ENCODE results near the gene PRTFDC1. TPM values are rescaled to one million over a fixed set of nuclear protein-coding genes. Genes with fewer than 3 reads are reported as not detected.

The PRTFDC1 gene
- total RNA-seq, 1 donor from 2014 or later, result 0.21 TPM

DNA sequence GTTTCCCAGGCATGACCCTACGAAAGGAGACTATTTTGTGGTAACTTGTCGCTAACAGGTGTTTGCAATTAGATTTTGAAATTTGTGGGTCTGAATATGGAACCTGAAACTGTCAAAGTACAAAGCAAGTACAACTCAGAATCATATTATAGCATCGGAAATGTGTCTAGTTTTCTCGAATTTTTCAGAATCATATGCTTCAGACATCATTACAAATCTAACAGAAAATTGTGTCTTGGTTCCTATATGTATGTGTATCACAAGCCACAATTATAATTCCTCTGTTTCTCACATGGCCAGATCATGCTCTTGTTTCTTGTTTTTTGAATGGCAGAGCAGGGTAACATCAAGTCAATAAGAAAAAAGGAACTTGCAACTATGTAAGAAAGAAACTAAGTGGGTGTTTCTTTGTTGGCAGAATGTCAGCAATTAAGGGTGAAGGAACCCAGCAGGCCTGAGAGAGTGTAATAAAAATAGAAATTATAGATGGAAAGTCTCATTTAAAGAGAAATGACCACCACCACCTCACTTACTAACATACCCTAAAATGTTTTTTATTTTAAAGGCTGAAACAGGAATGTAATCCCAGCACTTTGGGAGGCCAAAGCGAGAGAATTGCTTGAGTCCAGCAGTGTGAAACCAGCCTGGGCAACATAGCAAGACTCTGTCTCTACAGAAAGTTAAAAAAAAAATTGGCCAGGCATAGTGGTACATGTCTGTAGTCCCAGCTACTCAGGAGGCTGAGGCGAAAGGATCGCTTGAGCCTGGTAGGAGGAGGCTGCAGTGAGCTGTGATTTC lies 51.3 kb downstream of the PRTFDC1 start:
- peak overlapping the region; percentile 58 for H3K27ac Mint-ChIP-seq
- H3K4me3 Mint-ChIP-seq, result no peak overlapping the region
- peaks cover 3% of the 10 kb centered on the region for H3K36me3 Mint-ChIP-seq (ENCODE audit: low read depth)
- H3K4me1 Mint-ChIP-seq, result peaks cover 30% of the 10 kb centered on the region
- H3K27me3 Mint-ChIP-seq, result no peaks in the 10 kb centered on the region
- intact Hi-C loops (cut with micrococcal nuclease), result loop anchor here (1.0 to 5.0 kb wide), 6 partner anchors 14 to 179 kb away; partner anchors contain the start of genes ARHGAP21, ENKUR, PRTFDC1 and THNSL1
- H3K9me3 Mint-ChIP-seq, result peaks cover 9% of the 10 kb centered on the region
- no peak for DNase-seq

DNA sequence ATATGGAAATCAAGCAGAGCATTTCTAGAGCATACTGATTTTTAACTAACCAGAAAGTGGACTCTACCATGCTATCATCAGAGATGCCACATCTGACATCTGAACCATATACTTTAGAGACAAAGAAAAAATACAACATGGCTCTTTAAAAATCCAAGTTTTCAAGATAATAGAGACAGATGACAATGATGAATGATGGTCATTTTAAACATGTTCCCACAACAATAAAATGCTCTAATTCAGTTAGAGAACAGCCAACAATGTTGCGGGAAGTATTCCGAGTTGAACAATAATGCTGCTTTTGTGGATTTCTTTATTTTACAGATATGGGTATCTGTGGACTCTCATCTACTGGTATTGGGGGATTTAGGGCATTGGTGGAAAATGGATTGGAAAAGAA lies 52.8 kb downstream of the PRTFDC1 start:
- intact Hi-C loops (cut with micrococcal nuclease), result no loop called here
- peaks cover 3% of the 10 kb centered on the region for H3K36me3 Mint-ChIP-seq (ENCODE audit: low read depth)
- no peak overlapping the region for H3K4me3 Mint-ChIP-seq
- H3K27me3 Mint-ChIP-seq, result no peaks in the 10 kb centered on the region
- DNase-seq, result no peak
- peaks cover 34% of the 10 kb centered on the region for H3K4me1 Mint-ChIP-seq
- no peak overlapping the region for H3K27ac Mint-ChIP-seq
- H3K9me3 Mint-ChIP-seq, result peaks cover 9% of the 10 kb centered on the region

DNA sequence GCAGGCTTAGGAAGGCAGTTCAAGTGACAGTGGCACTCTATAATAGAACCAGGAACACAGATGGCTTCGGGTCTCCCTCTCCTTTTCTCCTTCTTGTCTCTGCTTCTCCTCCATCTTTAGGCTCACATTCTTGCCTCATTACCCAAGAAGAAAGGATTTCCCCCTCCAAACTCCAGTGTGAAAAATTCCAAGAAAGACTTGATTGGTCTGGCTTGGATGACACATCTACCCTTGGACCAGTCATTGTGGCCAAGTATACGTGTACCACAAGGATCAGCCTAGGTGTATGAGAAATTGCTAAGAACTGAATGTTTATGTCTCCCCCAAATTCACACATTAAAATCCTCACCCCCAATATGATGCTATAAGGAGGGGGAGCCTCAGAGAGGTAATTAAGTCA lies 53.9 kb downstream of the PRTFDC1 start:
- no peak for DNase-seq
- no peak overlapping the region for H3K27ac Mint-ChIP-seq
- intact Hi-C loops (cut with micrococcal nuclease), result no loop called here
- peaks cover 9% of the 10 kb centered on the region for H3K9me3 Mint-ChIP-seq
- peaks cover 38% of the 10 kb centered on the region for H3K4me1 Mint-ChIP-seq
- no peaks in the 10 kb centered on the region for H3K27me3 Mint-ChIP-seq
- H3K4me3 Mint-ChIP-seq, result no peak overlapping the region
- peaks cover 3% of the 10 kb centered on the region for H3K36me3 Mint-ChIP-seq (ENCODE audit: low read depth)

- DNase-seq, result no peak
- Mint-ChIP-seq H3K4me1 (peaks cover 37% of the 10 kb centered on the region), H3K27me3 (no peaks in the 10 kb centered on the region), H3K9me3 (peaks cover 10% of the 10 kb centered on the region), H3K27ac (peak overlapping the region; percentile 70), H3K36me3 (ENCODE audit: low read depth) (peaks cover 3% of the 10 kb centered on the region), H3K4me3 (peak overlapping the region; percentile 17)
- intact Hi-C loops (cut with micrococcal nuclease), result loop anchor here (1.0 kb wide), 1 partner anchor 71 kb away; no protein-coding TSS in a partner anchor
Observed at GRCh38 chr10:24897326-24897926, 55.0 kb downstream of the PRTFDC1 start.

DNA sequence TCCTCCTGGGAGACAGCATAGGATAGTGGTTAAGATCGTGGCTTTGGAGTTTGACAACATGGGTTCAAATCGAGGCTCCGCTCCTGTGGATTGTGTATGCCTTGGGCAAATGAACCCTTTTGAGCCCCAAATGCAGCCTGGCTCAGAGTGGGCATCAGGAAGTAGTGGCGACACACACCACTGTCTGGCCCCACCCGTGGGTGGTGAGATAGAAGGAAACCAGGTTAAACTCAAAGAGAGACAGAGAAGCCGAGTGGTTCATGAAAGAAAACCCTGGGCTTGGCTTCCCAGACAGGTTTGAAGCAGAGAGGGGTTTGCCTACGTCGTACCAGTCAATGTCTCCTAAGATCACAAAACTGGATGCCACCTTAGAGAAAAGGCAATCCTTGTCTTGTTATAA lies 57.7 kb downstream of the PRTFDC1 start:
- intact Hi-C loops (cut with micrococcal nuclease), result no loop called here
- H3K4me3 Mint-ChIP-seq, result peak overlapping the region; percentile 34
- H3K27me3 Mint-ChIP-seq, result no peaks in the 10 kb centered on the region
- peaks cover 15% of the 10 kb centered on the region for H3K9me3 Mint-ChIP-seq
- peaks cover 3% of the 10 kb centered on the region for H3K36me3 Mint-ChIP-seq (ENCODE audit: low read depth)
- DNase-seq, result no peak
- peaks cover 20% of the 10 kb centered on the region for H3K4me1 Mint-ChIP-seq
- H3K27ac Mint-ChIP-seq, result peak overlapping the region; percentile 44

DNA sequence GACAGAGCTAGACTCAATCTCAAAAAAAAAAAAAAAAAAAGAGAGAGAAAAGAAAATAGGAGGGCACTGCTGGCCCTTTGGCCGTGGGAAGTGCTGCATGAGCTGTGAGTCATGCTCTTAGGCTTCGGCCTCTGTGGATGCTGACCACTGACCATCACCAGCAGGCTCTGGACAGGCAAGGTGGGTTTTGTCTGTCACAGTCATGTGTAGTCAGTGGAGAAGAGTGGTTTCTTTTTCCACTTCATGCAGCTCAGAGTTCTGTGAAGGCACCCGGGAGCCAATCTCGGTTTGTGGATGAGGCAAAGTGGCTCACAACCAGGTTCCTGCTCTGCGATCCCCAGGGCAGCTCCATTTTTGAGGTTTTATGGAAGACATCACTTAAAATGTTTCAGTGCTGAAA lies 58.1 kb downstream of the PRTFDC1 start:
- Mint-ChIP-seq H3K4me3 (peak overlapping the region; percentile 34), H3K4me1 (peaks cover 19% of the 10 kb centered on the region), H3K36me3 (ENCODE audit: low read depth) (peaks cover 3% of the 10 kb centered on the region), H3K27me3 (no peaks in the 10 kb centered on the region), H3K27ac (peak overlapping the region; percentile 66), H3K9me3 (peaks cover 15% of the 10 kb centered on the region)
- DNase-seq, result no peak
- intact Hi-C loops (cut with micrococcal nuclease), result no loop called here

GRCh38 chr10:24893127-24893526 lies 59.3 kb downstream of the PRTFDC1 start:
- peaks cover 24% of the 10 kb centered on the region for H3K4me1 Mint-ChIP-seq
- no peak overlapping the region for H3K27ac Mint-ChIP-seq
- no peak overlapping the region for H3K4me3 Mint-ChIP-seq

DNA sequence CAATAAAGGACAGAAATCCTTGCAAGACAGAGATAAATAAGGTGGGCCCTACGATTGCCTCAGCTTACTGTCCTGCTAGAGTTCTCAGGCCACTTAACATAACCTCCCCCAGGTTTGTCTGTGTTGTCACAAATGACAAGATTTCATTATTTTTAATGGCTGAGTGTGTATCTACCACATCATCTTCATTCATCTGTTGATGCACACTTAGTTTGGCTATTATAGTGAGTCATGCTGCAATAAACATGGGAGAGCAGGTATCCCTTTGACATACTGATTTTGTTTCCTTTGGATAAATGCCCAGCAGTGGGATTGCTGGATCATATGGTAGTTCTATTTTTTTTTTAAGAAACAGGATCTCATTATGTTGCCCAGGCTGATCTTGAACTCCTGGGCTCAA lies 60.6 kb downstream of the PRTFDC1 start:
- no peak overlapping the region for H3K27ac Mint-ChIP-seq
- peaks cover 10% of the 10 kb centered on the region for H3K9me3 Mint-ChIP-seq
- intact Hi-C loops (cut with micrococcal nuclease), result no loop called here
- H3K27me3 Mint-ChIP-seq, result no peaks in the 10 kb centered on the region
- H3K36me3 Mint-ChIP-seq (ENCODE audit: low read depth), result peaks cover 5% of the 10 kb centered on the region
- no peak overlapping the region for H3K4me3 Mint-ChIP-seq
- H3K4me1 Mint-ChIP-seq, result peaks cover 23% of the 10 kb centered on the region
- no peak for DNase-seq

More at GRCh38 chr10:24893127-24893526, 59.3 kb downstream of the PRTFDC1 start:
- no peak for DNase-seq
- Mint-ChIP-seq H3K36me3 (ENCODE audit: low read depth) (peaks cover 3% of the 10 kb centered on the region), H3K27me3 (no peaks in the 10 kb centered on the region), H3K9me3 (peaks cover 10% of the 10 kb centered on the region)
- intact Hi-C loops (cut with micrococcal nuclease), result no loop called here

DNA sequence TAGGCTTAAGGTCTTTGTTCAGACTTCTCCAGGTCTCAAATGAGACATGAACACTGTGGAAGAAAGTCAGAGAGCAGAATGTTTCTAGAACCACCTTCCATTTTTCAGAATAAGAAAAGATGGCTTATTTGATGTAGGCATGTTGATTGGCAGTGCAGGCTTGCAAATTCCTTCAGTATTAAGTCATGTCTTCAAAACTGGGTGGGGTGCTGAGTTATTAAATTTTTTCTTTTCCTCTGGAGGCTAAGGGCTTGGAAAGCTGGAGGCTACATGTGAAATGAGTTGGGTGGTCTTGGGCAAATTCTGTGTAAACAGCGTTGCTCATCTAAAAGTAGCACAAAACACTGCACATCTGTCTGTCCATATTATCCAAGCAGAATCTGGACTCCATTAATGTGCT lies 62.8 kb downstream of the PRTFDC1 start:
- Mint-ChIP-seq H3K36me3 (ENCODE audit: low read depth) (peaks cover 5% of the 10 kb centered on the region), H3K27me3 (no peaks in the 10 kb centered on the region), H3K27ac (no peak overlapping the region), H3K9me3 (peaks cover 10% of the 10 kb centered on the region), H3K4me1 (peaks cover 25% of the 10 kb centered on the region), H3K4me3 (no peak overlapping the region)
- DNase-seq, result no peak
- intact Hi-C loops (cut with micrococcal nuclease), result loop anchor here (5.0 to 10.0 kb wide), 2 partner anchors 67 to 1525 kb away; no protein-coding TSS in a partner anchor

- intact Hi-C loops (cut with micrococcal nuclease), result loop anchor here (1.0 to 10.0 kb wide), 4 partner anchors 13 to 1523 kb away; no protein-coding TSS in a partner anchor
- peak overlapping the region; percentile 60 for H3K4me3 Mint-ChIP-seq
Observed at GRCh38 chr10:24887855-24888231, 64.6 kb downstream of the PRTFDC1 start.

DNA sequence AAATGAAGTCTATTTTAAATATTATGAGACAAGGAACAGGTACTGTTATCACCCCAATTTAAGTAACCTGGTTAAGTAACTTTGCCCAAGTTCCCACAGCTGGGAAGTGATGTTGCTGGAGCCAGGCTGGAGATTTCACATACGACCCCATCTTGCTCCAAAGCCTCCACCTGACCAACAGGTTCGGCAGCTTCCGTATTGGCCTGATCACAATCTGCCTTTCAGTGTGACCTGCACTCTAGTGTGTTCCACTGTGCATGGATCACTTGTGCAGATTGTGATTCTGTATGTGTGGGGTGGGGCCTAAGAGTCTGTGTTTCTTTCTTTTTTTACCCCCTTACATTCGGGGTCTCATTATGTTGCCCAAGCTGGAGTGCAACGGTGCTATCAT lies 66.1 kb downstream of the PRTFDC1 start:
- Mint-ChIP-seq H3K27ac (no peak overlapping the region), H3K4me3 (no peak overlapping the region), H3K4me1 (peaks cover 29% of the 10 kb centered on the region), H3K27me3 (no peaks in the 10 kb centered on the region), H3K9me3 (peaks cover 7% of the 10 kb centered on the region), H3K36me3 (ENCODE audit: low read depth) (peaks cover 5% of the 10 kb centered on the region)
- DNase-seq, result no peak
- intact Hi-C loops (cut with micrococcal nuclease), result loop anchor here (5.0 to 10.0 kb wide), 2 partner anchors 64 to 1521 kb away; no protein-coding TSS in a partner anchor

More at GRCh38 chr10:24887855-24888231, 64.6 kb downstream of the PRTFDC1 start:
- H3K4me1 Mint-ChIP-seq, result peaks cover 26% of the 10 kb centered on the region
- H3K36me3 Mint-ChIP-seq (ENCODE audit: low read depth), result peaks cover 5% of the 10 kb centered on the region
- no peak overlapping the region for H3K27ac Mint-ChIP-seq
- DNase-seq, result no peak
- H3K27me3 Mint-ChIP-seq, result no peaks in the 10 kb centered on the region
- peaks cover 10% of the 10 kb centered on the region for H3K9me3 Mint-ChIP-seq

DNA sequence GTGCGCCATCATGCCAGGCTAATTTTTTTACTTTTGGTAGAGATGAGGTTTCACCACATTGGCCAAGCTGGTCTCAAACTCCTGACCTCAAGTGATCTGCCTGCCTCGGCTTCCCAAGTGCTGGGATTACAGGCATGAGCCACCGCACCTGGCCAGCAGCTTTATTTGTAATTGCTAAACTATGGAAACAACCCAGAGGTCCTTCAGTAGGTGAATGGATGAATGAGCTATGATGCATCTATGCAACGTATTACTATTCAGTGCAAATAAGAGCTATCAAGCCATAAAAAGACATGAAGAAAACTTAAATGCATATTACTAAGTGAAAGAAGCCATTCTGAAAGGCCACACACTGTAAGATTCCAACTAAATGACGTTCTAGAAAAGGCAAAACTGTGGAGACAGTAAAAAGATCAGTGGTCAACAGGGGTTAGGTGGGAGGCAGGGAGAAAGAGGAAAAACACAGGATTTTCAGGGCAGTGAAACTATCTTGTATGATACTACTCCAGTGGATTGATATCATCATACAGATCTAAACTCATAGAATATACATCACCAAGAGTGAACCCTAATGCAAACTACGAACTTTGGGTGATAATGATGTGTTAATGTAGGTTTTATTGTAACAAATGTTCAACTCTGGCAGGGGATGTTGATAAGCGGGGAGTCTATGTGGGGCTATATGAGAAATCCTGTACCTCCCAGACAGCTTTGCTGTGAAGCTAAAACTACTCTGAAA lies 66.7 kb downstream of the PRTFDC1 start:
- peaks cover 6% of the 10 kb centered on the region for H3K9me3 Mint-ChIP-seq
- H3K36me3 Mint-ChIP-seq (ENCODE audit: low read depth), result peaks cover 5% of the 10 kb centered on the region
- H3K4me1 Mint-ChIP-seq, result peaks cover 33% of the 10 kb centered on the region
- H3K27ac Mint-ChIP-seq, result no peak overlapping the region
- intact Hi-C loops (cut with micrococcal nuclease), result loop anchor here (5.0 to 10.0 kb wide), 2 partner anchors 63 to 1521 kb away; no protein-coding TSS in a partner anchor
- no peaks in the 10 kb centered on the region for H3K27me3 Mint-ChIP-seq
- no peak overlapping the region for H3K4me3 Mint-ChIP-seq
- DNase-seq, result no peak

DNA sequence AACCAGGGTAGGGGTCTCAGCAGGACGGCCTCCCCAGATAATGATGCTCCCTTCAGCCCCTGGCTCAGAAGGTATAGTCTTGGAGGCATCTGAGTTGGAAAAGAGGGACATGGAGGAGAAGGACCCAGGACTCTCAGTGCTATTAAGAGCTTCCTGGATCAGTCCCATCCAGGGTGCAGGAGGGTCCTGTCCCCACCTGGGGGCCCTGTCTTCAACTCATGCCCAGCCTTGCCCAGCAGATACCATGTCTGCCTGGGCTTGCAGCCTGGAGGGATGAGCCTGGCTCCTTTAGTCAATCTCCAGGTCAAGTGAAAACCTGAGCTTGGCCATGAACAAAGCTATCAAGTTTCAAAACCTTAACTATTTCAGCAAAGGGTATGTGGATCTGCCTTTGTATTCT lies 67.6 kb downstream of the PRTFDC1 start:
- peaks cover 4% of the 10 kb centered on the region for H3K9me3 Mint-ChIP-seq
- peaks cover 5% of the 10 kb centered on the region for H3K36me3 Mint-ChIP-seq (ENCODE audit: low read depth)
- H3K27ac Mint-ChIP-seq, result no peak overlapping the region
- H3K4me3 Mint-ChIP-seq, result no peak overlapping the region
- no peaks in the 10 kb centered on the region for H3K27me3 Mint-ChIP-seq
- intact Hi-C loops (cut with micrococcal nuclease), result loop anchor here (5.0 to 10.0 kb wide), 2 partner anchors 62 to 1520 kb away; no protein-coding TSS in a partner anchor
- peaks cover 34% of the 10 kb centered on the region for H3K4me1 Mint-ChIP-seq
- no peak for DNase-seq
